Stimulated activated CD8-positive, alpha-beta memory T cell treated with anti-CD3 and anti-CD28 coated beads, Interleukin-7, amount 100 ng/mL, for 1 hour (primary cell): ENCODE measurements around the gene FAM53A.
"Not testable (repeated sequence)": the region's sequence is repeated elsewhere in the genome, so short reads cannot be mapped to it uniquely, and the experiment has no call there.

Experiments
- DNase-seq, 2 donors: peaks; one replicate each; pipeline ENCODE4 v3.0.0-alpha.2; 2020; ENCODE audit warnings: low read depth in 2 of 2

Gene FAM53A

DNA sequence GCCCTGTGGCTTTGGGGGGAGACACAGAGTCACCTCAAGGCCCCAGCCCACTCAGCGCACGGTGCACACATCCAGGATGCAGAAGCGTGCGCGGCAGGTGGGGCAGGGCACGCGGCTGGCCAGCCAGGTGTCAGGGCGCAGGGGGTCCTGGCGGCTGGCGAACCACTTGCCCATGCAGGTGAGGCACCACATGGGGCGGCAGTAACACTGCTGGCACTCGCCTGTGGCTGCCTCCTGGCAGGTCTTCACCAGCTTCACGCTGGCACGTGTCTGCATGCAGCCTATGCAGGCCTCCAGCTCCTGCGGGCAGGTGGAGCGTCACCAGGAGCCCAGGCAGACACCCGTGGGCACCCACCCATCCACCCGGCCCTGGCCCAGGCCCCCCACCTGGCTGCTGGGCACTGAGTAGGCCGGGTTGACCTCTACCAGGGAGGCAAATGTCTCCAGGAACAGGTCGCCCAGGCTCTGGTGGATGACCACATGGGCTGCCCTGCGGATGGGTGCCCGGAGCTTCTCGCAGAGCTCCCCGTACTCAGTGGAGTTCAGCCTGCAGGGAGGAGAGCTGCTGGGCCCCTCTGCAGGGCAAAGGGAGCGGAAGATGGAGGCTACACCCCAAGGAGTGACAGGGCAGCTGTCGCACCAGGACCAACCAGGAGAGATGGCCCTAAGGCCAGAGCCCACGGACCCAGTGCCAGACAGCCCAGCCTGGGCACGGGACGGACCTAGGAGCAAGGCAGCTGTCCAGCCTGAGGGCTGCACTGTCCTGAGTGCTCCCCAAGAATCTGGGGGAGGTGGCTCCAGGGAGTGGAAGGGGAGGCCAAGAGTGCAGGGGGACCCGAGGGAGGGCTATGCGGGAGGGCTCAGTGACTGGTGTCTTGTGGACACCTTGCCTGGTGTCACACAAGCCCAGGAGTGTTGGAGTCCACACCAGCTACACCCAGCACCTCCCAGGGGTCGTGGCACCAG is 33.3 kb upstream of the FAM53A start:
- DNase-seq, result no peak

DNA sequence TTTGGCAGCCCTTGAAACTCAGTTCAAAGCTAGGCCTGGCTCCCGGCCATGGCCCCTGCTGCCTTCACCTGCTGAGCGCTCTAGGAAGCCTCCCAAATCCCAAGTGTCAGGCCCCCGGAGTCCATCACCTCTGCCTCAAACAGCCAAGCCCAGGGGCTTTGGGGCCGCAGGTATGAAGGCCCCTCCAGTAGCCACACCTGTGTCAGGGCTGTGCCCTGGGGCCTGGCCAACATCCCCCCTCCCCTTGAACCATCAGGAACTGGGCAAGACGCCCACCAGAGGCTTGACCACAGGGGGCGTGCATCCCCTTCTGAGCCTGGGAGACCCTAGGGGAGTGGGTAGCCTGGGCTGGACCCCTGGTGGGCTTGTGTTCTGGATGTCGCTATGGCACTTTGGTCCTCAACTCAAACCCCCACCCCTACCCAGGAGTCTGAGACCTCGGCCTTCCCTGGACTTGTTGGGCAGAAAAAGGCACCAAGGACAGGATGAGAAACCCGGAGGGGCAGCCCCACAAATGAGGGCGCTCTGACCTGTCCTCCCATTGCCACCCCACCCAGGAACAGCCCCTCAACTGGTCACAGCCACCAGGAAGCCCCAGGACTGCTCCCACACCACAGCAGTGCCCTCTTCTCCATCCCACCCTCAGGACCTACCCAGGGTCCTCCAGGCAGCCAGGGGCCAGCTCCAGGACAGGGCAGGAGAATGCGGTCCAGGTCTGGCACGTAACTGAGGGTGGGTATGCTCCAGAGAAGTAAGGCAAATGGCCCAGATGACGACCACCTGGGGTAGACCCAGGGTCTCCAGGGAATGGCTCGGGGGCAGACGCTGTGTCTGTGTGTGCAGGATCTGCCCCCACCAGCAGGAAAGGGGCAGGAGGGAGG is 32.2 kb upstream of the FAM53A start:
- DNase-seq, result no peak

DNA sequence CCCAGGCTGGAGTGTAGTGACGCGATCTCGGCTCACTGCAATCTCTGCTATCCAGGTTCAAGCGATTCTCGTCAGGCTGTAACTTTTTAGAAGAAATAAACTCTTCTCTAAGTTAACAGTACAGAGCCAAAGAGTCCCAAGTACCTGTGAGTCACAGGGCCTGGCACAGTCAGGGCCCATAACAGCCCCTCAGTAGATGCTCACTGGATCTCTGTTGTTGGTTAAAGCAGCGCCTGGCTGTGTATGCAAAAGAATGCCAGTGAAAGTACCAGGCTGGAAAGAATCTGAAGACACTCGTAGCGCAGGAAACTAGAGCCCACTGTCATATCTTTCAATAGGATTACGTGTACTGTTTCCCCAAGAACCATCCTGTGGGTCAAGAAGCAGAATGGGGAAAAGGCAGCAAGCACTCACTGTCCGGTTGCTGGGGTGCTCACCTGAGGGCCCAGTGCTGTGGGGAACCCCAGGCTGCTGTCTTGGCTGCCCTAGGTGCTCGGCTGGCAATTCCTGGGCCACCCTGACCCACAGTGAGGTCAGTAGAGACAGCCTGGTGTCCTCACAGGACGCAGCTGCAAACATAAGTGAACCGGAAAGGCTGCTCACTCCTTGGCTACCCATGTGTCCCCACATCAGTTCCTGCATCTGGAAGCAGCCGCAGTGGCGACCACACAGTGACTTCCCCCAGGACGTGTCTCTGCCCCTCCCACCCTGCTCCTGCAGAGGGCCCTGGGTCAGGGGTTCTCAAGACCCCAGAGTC is 31.1 kb upstream of the FAM53A start:
- no peak for DNase-seq

DNA sequence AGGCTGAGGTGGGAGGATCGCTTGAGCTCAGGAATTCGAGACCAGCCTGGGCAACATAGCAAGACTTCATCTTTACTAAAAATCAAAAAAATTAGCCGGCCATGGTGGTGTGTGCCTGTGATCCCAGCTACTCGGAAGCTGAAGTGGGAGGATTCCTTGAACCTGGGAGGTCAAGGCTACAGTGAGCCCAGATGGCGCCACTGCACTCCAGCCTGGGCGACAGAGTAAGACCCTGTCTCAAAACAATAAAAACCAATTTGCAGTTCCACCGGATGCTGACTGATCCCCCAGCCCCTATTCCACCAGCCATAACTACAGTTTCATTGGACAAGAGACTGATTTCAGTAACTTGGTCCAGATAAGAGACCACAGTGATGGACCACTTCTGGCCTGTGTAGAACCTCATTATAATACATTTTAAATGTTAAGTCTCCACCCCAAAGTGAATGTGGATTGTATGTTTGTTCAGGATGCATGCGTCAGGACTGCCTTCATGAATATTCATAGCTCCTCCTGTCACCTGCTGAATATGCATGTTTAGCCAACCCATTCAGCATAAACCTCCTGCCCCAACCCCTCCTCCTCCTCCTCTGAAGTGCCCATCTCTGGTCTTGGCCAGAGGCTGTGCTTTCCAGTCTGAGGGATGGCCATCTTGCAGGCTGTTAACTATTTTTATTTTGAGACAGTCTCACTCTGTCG is 30.3 kb upstream of the FAM53A start:
- DNase-seq, result no peak

DNA sequence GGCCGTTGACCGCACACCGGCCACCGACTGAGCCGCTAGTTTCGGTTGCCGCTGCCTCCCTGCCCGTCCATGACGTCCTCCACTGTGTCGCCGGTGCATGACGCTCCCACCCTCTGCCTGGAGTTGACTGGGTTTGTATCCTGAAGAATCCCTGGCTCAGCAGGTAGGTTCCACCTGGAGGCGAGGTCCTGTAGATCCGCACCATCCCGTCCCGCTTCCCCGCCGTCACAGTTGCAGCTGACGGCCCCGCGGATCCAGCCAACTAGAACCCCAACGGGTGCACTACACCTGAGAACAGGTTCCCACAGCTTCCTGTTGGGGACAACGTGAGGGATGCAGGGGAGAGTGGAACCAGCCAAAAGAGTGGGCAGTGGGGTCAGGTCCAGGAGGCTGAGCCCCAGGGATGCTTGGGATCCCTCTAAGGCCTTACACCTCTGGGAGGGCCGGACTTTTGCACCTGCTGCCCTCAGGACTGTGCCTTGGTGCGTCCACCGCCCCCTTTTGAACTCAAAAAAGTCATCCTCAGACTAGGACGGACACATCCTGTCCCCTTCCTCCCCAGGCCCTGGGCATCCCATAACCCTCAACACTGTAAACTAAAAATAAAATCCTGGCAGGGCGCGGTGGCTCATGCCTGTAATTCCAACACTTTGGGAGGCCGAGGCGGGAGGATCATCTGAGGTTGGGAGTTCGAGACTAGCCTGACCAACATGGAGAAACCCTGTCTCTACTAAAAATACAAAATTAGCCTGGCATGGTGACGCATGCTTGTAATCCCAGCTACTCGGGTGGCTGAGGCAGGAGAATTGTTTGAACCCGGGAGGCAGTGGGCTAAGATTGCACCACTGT is 29.1 kb upstream of the FAM53A start:
- no peak for DNase-seq

DNA sequence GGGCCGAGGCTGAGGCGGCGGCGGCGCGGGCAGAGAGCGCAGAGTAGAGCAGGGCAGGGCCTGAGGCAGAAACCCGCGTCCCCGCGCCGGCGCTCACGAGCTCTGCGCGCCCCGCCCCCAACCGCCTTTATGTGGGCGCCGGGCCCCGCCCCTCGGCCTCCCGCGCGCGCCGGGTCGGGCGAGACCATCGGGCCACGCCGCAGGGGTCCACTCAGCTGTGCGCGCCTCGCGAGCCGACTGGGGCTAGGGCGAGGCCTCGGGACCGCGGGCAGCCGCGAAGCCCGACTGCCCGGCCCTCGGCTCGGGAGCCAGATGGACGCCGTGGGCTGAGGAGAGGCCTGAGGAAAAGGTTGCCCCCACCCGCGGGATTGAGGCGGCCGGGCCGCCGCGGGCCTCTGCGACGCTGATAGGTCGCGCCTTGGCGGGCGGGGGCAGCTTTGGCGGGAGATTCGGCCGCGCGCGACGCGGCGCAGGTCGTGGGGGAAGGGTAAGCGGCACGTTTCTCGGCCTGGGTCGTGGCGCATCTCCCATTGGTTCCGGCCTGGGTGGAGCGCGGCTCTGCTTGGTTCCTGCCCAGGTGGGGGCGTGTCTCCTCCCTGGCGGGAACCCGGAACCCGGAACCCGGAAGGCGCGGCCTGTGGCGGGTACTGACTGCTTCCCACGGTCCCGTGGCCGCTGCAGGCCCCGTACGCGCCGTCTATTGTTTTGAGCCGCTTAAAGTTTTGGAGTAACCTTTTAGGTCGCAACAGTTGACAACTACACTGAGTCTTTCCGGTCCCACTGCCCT is 28.3 kb upstream of the FAM53A start, which contains the start of gene SLBP:
Gene SLBP (minus strand): TSS at position 104 of the 787 bp plus-strand sequence. CDS start 131 bp downstream, outside the sequence.
- DNase-seq, result peak; percentile 95 to 96

DNA sequence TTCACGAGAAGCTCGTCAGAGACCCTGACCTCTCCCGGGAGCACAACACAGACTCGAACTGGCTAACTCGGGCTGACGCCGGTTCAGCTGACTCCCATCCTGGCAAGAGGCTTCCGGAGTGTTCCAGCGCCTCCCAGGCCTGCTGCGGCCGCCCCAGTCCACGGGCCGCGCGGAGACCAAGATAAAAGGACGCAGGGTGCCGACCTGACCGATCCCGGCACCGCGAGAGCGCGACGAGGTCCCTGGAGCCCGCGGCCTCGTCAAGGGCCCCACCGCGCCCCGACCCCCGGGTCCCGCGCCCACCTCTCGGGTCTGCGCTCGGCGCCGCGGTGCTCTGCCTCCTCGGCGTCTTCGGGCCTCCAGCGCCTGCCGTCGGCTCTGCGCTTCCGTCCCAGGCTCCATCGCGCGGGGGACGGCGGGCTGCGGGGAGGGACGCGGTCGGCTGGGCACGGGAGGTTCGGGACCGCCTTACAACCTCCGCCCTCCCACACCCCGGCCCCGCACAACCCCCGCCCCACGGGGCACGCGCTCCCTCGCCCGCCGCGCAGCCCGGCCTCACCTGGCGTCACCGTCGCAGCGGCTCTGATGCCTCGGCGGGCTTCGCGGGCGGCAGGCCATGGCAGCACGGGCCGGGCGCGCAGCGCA is 27.6 kb upstream of the FAM53A start:
- no peak for DNase-seq

DNA sequence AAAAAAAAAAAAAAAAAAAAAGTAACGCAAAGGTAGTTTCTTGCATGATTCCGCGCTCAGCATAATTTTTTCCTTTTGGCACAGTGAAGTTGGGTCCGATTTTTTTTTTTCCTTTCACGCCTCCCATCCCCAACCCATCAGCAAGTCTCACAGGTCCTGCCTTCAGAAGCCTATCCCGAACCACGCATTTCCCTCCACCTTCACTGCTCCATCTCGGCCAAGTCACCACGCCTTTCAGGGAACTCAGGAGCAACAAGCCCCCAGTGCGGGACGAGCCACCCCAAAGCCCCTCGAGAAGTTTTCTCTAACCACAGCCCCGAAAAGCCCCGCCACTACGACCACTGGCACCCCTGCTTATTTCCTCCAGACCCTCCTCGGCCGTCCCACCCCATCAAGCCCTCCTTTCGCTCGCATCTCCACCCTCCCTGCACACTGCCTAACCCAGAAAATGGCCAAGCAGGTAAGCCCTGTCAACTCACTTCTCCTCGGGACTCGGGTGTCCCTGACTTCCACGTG is 27.0 kb upstream of the FAM53A start:
- DNase-seq, result no peak

DNA sequence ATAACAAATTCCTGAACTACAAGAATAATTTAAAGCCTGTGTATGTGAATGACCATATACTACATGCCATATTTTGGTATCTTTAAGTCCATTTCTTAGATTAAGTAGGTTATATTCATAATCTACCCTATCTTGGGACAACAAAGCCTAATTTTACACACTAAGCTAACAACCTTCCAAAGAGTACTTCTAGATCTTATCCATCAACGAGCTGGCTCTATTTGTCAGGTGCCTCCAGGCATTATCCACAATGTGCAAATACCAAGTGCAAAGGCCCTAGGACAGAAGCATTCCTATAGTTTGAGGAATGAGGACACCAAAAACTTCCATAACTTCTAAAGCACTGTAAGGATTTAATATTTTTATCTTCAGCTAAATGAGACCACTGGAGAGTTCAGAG is 24.5 kb upstream of the FAM53A start:
- no peak for DNase-seq

DNA sequence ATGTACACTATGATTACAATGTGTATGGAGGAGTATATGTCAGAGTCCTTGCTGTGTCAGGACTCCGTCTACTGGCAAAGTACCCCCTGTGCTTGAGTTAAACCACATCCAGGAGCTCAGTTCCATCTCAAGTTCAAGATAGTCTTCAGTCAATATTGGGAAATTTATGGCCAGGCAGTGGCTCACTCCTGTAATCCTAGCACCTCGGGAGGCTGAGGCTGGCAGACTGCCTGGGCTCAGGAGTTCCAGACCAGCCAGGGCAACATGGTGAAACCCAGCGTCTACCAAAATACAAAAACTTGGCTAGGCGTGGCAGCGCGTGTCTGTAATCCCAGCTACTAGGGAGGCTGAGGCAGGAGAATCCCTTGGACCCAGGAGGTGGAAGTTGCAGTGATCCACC is 22.2 kb upstream of the FAM53A start:
- DNase-seq, result no peak

DNA sequence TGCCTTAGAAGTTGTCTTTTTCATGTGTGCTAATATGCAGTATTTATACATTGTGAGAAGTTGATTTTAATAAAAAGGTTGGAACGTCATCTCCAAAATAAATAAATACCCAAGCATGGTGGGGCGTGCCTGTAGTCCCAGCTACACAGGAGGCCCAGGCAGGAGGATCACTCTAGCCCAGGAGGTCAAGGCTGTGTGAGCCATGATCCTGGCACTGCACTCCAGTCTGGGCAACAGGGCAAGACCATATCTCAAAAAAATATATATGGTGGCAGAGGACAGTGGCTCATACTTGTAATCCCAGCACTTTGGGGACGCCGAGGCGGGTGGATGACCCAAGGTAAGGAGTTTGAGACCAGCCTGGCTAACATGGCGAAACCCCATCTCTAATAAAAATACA is 21.6 kb upstream of the FAM53A start:
- DNase-seq, result no peak

DNA sequence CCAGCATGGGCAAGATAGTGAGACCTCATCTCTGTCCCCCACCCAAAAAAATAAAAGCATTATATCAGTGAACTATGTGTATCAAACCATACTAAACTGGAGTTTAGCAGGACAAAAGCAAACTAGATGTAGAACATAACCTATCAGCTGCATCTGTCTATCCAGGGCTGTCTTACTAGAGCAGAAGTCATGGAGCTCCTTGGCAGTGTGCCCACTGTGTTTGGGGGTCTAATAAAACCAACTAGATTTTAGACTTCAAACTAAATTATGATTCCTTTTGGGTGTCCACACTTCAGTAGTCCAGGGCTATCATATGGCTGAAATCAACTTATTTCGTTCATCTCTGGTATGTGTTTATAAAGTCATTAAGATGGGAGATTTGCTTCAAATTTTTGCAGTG is 19.8 kb upstream of the FAM53A start:
- DNase-seq, result no peak

DNA sequence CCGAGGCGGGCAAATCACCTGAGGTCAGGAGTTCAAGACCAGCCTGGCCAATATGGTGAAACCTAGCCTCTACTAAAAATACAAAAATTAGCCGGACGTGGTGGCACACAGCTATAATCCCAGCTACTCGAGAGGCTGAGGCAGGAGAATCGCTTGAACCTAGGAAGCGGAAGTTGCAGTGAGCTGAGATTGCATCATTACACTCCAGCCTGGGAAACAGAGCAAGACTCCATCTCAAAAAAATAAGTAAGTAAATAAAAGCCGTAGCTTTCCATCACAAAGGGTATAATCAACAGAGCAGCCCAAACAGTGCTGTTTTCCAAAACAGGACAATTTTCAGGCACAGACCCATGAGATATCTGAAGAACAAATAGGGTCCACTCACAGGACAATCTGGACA is 17.6 kb upstream of the FAM53A start:
- DNase-seq, result not testable (repeated sequence)

DNA sequence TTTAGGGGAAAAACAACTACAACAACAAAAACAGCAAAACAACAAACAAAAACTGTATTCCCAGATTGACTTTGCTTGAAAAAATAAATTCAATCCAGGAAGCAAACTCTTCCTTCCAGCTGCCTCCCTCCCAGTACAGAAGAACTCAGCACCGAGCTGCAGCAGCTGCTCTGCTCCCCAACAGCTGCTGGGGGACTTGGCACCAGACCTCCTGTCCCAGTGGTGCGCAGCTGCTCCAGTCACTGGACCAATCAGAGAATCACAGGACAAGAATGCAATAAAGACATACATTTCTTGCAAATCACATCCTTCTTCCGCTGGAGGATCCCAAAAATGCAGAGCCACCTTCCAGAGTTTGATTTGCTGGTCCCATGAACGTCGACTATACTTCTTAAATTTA is 11.8 kb upstream of the FAM53A start:
- no peak for DNase-seq

DNA sequence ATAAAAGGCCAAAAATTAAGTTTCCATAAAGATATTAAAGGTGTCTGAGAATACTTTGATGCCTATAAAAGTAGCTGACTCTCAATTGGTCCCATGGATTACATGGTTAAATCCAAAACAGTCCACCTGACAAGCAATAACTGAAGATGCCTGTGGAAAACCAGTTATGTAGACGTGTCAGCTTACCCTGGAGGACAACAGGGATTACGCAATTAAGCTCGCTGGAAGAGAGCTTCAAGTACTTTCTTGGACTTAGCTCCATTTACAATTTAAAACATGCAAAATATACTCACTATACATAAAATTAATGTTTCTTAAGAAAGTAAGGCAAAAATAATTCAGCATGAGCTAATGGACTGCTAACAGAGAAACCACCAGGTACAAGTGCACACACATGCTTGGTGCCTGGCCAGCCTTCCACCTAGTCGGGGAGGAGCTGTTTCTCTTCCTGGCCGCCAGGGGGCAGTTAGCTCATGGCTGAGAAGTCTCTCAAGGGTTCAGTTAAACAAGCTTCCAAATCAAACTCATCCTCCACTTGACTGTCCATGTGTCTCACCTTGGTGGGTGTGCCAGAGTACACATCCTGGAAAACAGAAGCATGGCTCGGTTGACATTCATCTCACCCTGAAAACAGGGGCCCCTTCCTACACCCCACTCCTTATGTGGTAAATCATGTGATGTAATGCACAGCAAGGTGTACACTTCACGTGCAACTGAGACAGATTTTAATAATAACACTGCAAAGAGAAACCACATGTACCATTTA is 9.2 kb upstream of the FAM53A start:
- DNase-seq, result peak; percentile 54 to 66

DNA sequence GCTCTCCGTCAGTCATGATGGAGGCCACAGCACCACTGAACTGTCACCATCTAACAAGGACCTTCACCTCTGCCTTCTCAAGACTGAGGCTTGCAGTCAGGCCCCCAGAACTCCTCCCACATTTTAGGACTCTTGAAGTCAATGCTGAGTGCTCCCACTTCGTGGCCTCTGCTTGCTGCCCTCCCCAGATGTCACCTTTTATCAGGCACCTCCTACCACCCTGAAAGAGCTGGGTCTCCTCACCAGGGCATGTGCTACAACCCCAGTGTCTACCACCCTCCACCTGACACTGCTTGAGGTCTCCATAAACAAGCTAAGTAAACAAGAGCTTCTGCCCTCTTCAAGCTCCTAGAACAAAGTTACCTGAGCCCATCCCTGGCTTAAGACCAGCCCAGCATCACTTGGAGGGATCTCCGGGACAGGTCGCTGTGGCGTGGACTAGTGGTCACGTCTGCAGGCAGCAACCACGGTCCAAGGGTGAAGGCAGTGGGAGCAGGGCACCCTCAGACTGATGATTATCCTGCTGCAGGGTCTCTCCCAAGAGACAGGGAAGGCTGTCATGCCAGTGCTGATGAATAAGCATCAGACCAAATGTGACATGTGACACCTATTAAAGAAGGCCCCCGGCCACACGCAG is 7.7 kb upstream of the FAM53A start:
- DNase-seq, result no peak

DNA sequence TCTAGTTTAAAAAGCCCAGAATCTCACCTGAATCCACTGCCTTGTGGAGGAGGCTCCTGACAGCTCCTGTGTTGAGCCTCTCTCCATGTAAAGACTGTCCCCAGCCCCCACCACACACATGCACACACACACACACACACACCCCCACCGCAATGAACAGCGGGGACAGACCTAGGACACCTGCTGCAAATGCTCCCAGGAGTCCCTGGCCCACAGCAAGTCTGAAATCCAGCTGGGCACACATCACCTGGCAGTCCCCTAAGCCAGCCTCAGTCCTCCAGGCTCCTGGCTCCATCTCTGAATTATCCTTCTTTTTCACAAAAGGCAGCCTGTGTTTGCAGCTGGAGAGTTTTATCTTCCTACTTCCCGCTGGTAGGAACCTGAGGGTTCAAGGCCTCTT is 6.6 kb upstream of the FAM53A start:
- no peak for DNase-seq
